Measurements from ENCODE around the gene ANG. TPM values are rescaled to one million over a fixed set of nuclear protein-coding genes. Genes with fewer than 3 reads are reported as not detected.

The ANG gene
- total and polyA plus RNA-seq, 2 donors (not counting 1 experiment from before 2014, with no cell fraction given) = 6.4 to 7.3 TPM

GRCh38 chr14:20683891-20684661 is 4.5 kb upstream of the ANG start, which contains the start of gene RNASE4:
Gene RNASE4, plus strand, starts transcription at chr14:20684560. Its CDS starts 14,812 bp downstream, at chr14:20699372.
- H3K4me3 ChIP-seq (replicated peaks in 1 of 4; ENCODE audit: control extremely low read depth in 1 of 4, insufficient read depth in 1 of 4, low read depth in 3 of 4, low read length in 4 of 4) = peak within 1 kb of the TSS; percentile 82 to 99 (median 92)
- no peaks in the 10 kb centered on the region for H4K20me1 ChIP-seq (ENCODE audit: control insufficient read depth, extremely low read depth, insufficient read depth, low read length)
- peak within 1 kb of the TSS; percentile 99 for H3K4me2 ChIP-seq (ENCODE audit: extremely low read depth, insufficient read depth, low read length)
- peak; percentile 90 to 91 for DNase-seq (ENCODE audit: low read depth in 2 of 2)
- TF ChIP-seq, protein P1, sequence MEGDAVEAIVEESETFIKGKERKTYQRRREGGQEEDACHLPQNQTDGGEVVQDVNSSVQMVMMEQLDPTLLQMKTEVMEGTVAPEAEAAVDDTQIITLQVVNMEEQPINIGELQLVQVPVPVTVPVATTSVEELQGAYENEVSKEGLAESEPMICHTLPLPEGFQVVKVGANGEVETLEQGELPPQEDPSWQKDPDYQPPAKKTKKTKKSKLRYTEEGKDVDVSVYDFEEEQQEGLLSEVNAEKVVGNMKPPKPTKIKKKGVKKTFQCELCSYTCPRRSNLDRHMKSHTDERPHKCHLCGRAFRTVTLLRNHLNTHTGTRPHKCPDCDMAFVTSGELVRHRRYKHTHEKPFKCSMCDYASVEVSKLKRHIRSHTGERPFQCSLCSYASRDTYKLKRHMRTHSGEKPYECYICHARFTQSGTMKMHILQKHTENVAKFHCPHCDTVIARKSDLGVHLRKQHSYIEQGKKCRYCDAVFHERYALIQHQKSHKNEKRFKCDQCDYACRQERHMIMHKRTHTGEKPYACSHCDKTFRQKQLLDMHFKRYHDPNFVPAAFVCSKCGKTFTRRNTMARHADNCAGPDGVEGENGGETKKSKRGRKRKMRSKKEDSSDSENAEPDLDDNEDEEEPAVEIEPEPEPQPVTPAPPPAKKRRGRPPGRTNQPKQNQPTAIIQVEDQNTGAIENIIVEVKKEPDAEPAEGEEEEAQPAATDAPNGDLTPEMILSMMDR (conservative IDR thresholded peaks at IDR 0.05 in 1 of 2, IDR thresholded peaks at IDR 0.05 in 1 of 2; ENCODE audit: low read depth in 1 of 2, low read length in 2 of 2) = no peak
- no peak for TF ChIP-seq EZH2 (IDR thresholded peaks at IDR 0.05; ENCODE audit: low read length, missing control alignments)
- H3K4me1 ChIP-seq (ENCODE audit: control insufficient read depth, extremely low read depth, insufficient read depth, low read length) = no peaks in the 10 kb centered on the region
- H3K36me3 ChIP-seq (ENCODE audit: control insufficient read depth, insufficient read depth, low read length) = no peaks in the 10 kb centered on the region
- peak within 1 kb of the TSS; percentile 99 for H2AFZ ChIP-seq (ENCODE audit: low read length)
- H3K9me3 ChIP-seq (ENCODE audit: control insufficient read depth, insufficient read depth, low read depth, low read length) = no peaks in the 10 kb centered on the region
- H3K79me2 ChIP-seq (ENCODE audit: control insufficient read depth, insufficient read depth, low read length) = no peaks in the 10 kb centered on the region
- H3K9ac ChIP-seq (ENCODE audit: insufficient read depth, low read length) = peak within 1 kb of the TSS; percentile 97
- H3K27me3 ChIP-seq (ENCODE audit: control insufficient read depth, insufficient read depth, low read length) = no peaks in the 10 kb centered on the region
- H3K27ac ChIP-seq (ENCODE audit: insufficient read depth, low read length) = peak within 1 kb of the TSS; percentile 99

GRCh38 chr14:20684662-20685456 is 3.7 kb upstream of the ANG start:
- Histone ChIP-seq H3K4me1 (ENCODE audit: control insufficient read depth, extremely low read depth, insufficient read depth, low read length) (no peaks in the 10 kb centered on the region), H3K27me3 (ENCODE audit: control insufficient read depth, insufficient read depth, low read length) (no peaks in the 10 kb centered on the region), H3K79me2 (ENCODE audit: control insufficient read depth, insufficient read depth, low read length) (no peaks in the 10 kb centered on the region), H3K4me3 (replicated peaks in 1 of 4; ENCODE audit: control extremely low read depth in 1 of 4, insufficient read depth in 1 of 4, low read depth in 3 of 4, low read length in 4 of 4) (peak overlapping the region; percentile 82 to 92 (median 84)), H3K4me2 (ENCODE audit: extremely low read depth, insufficient read depth, low read length) (peak overlapping the region; percentile 98), H4K20me1 (ENCODE audit: control insufficient read depth, extremely low read depth, insufficient read depth, low read length) (no peaks in the 10 kb centered on the region), H3K9ac (ENCODE audit: insufficient read depth, low read length) (peak overlapping the region; percentile 65), H3K36me3 (ENCODE audit: control insufficient read depth, insufficient read depth, low read length) (no peaks in the 10 kb centered on the region), H3K27ac (ENCODE audit: insufficient read depth, low read length) (peak overlapping the region; percentile 92), H3K9me3 (ENCODE audit: control insufficient read depth, insufficient read depth, low read depth, low read length) (no peaks in the 10 kb centered on the region), H2AFZ (ENCODE audit: low read length) (peak overlapping the region; percentile 99)
- DNase-seq (ENCODE audit: low read depth in 2 of 2) = peak; percentile 50 to 70
- TF ChIP-seq EZH2 (IDR thresholded peaks at IDR 0.05; ENCODE audit: low read length, missing control alignments) = no peak
- TF ChIP-seq, protein P1 (conservative IDR thresholded peaks at IDR 0.05 in 1 of 2, IDR thresholded peaks at IDR 0.05 in 1 of 2; ENCODE audit: low read depth in 1 of 2, low read length in 2 of 2) = no peak

Data from fibroblast of lung (primary cell).